Adrenal gland (tissue), 12 donors: ENCODE measurements around the gene ANK2. TPM values are rescaled to one million over a fixed set of nuclear protein-coding genes. Genes with fewer than 3 reads are reported as not detected.

Experiments used
- DNase-seq, 7 donors: peaks; one replicate each; pipeline ENCODE4 v3.0.0-alpha.2; 2019 to 2020
- H3K27ac ChIP-seq, 5 donors: fragments of 200-600 bp; sonication (generic) in 4 of 5; 1 replicate in 3 of 5; 2 replicates in 2 of 5; pipeline versions ENCODE4 v1.5.1 to v1.8.0; 2016 to 2020; ENCODE audit warnings: mild to moderate bottlenecking in 1 of 5
- H3K27me3 ChIP-seq: fragments of 200-600 bp; 2 replicates; pipeline ENCODE4 v1.8.0; 2021
- H3K36me3 ChIP-seq, 2 donors: fragments of 200-600 bp; replicated peaks in 1 of 2; 1 replicate in 1 of 2; 2 replicates in 1 of 2; pipeline versions ENCODE4 v1.5.1 to v1.8.0; 2018 to 2022
- H3K4me1 ChIP-seq, 2 donors: fragments of 200-600 bp; replicated peaks in 1 of 2; 1 replicate in 1 of 2; 2 replicates in 1 of 2; pipeline versions ENCODE4 v1.5.1 to v1.8.0; 2018 to 2021
- H3K4me3 ChIP-seq, 4 donors: fragments of 200-600 bp; sonication (generic) in 3 of 4; one replicate each; pipeline ENCODE4 v1.5.1; 2016 to 2018
- H3K9me3 ChIP-seq, 3 donors: fragments of 200-600 bp; sonication (generic) in 1 of 3; replicated peaks in 1 of 3; 1 replicate in 2 of 3; 2 replicates in 1 of 3; pipeline versions ENCODE4 v1.5.1 to v1.8.0; 2016 to 2021
- CTCF ChIP-seq, 6 experiments: fragments of 450-650 bp in 4 of 6; fragments of 200-600 bp in 2 of 6; sonication (generic) in 1 of 6; IDR thresholded peaks; 1 replicate in 5 of 6; 2 replicates in 1 of 6; pipeline versions ENCODE4 v1.5.1 to v1.8.0; 2016 to 2021; ENCODE audit warnings: antibody characterized with exemption in 6 of 6, mild to moderate bottlenecking in 2 of 6, moderate library complexity in 1 of 6
- POLR2A ChIP-seq, 2 donors: fragments of 450-650 bp; IDR thresholded peaks; one replicate each; pipeline ENCODE4 v1.6.1; 2017; ENCODE audit warnings: antibody characterized with exemption in 2 of 2, mild to moderate bottlenecking in 2 of 2, moderate library complexity in 1 of 2
- WGBS, 4 donors: extraction: QIAGEN DNeasy Blood & Tissue Kit in 2 of 4; methylation state at CpG; one replicate each; pipeline versions ENCODE4 v1.1.5 to v1.1.7; 2013 to 2017; 5-methylcytosine and 5-hydroxymethylcytosine counted together
- intact Hi-C, 2 donors: fragments of 100-400 bp; cut with DNase I; formaldehyde crosslinking; loops; one replicate each; pipeline versions ENCODE4 v1.14.1 to v1.15.0; 2022 to 2023
- polyA plus RNA-seq, 3 donors: library from polyadenylated mRNA; stranded (reverse); fragments of 200-250 nt in 2 of 3; fragments of 350-450 nt in 1 of 3; fragmentation: Illumina TruSeq in 1 of 3; extraction: RNeasy Lipid Tissue Mini Kit (QIAGEN cat#74804) in 1 of 3; gene quantifications; one replicate each; pipeline ENCODE4 v1.2.3, GENCODE V29; 2013 to 2014
- total RNA-seq, 9 donors: library from RNA; depleted of rRNA in 4 of 9; stranded (reverse); fragments of >200 nt in 4 of 9; fragments of 120-200 nt in 1 of 9; fragmentation: NEBNext Ultra II Directional in 1 of 9; extraction: Animal tissue kit (Norgen Biotek cat#: 25700) in 1 of 9; gene quantifications; one replicate each; pipeline versions ENCODE4 v1.1.0 to v1.2.4, GENCODE V29; 2013 to 2023
- donor health status: healthy with polysubstance abuse.
- donor health status: Bipolar disorder and iron deficiency.
- donor health status: DM: yes; HTN: yes; CAD: no.
- donor health status: DM: no; HTN: no; CAD: no.
- donor health status: DM: no; HTN: no; CAD: no.
- donor health status: DM: yes; HTN: yes; CAD: no.

Gene ANK2
- total and polyA plus RNA-seq, 12 donors = 6.5 to 229 (median 56.1) TPM

- intact Hi-C loops = no loop called here
- Histone ChIP-seq H3K4me3 (no peak overlapping the region), H3K36me3 (no peaks in the 10 kb centered on the region), H3K4me1 (peaks cover 0 to 6% of the 10 kb centered on the region in 2 donors), H3K27ac (no peak overlapping the region), H3K27me3 (no peaks in the 10 kb centered on the region), H3K9me3 (no peaks in the 10 kb centered on the region)
- WGBS, 4 donors = 80 to 93% (median 86%) methylated on average over 2 of the region's 2 CpGs
- TF ChIP-seq CTCF (IDR thresholded peaks at IDR 0.05) (no peak), POLR2A (IDR thresholded peaks at IDR 0.05) (no peak)
- DNase-seq = no peak
Observed at GRCh38 chr4:113131621-113132020, 82.2 kb downstream of the ANK2 start.

DNA sequence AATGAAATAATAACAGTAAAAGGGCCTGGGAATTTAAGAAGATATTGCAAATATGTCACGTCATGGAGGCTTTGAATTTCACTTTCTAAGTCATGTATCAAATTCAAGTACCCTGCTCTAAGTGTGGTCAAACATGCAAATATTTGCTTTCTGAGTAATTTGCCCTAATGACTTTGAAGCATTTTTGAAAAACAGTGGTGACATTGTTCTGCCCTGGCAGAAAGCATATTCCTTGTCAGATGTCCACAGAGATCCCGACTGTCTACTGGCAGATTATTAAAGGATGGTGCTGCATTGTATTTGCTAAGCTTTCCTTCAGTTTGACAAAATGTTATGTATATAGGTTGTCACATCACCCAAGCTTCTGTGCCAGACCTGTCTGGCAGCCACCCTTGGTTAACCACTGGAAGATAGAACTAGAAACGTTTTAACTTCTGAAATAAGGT lies 92.5 kb downstream of the ANK2 start:
- TF ChIP-seq CTCF (IDR thresholded peaks at IDR 0.05) (no peak), POLR2A (IDR thresholded peaks at IDR 0.05) (no peak)
- Histone ChIP-seq H3K9me3 (no peaks in the 10 kb centered on the region), H3K4me1 (peaks cover 0 to 15% of the 10 kb centered on the region in 2 donors), H3K36me3 (no peaks in the 10 kb centered on the region), H3K27ac (no peak overlapping the region), H3K27me3 (no peaks in the 10 kb centered on the region), H3K4me3 (no peak overlapping the region)
- no peak for DNase-seq
- WGBS, 4 donors = 22 to 49% (median 43%) methylated on average over 3 of the region's 3 CpGs
- intact Hi-C loops = no loop called here

GRCh38 chr4:113142351-113142750 lies 92.9 kb downstream of the ANK2 start:
- intact Hi-C loops = no loop called here
- H3K27ac ChIP-seq = no peak overlapping the region
- no peak for TF ChIP-seq POLR2A (IDR thresholded peaks at IDR 0.05)
- no peak for TF ChIP-seq CTCF (IDR thresholded peaks at IDR 0.05)
- peaks cover 0 to 18% of the 10 kb centered on the region in 2 donors for H3K4me1 ChIP-seq
- no peak overlapping the region for H3K4me3 ChIP-seq
- no peaks in the 10 kb centered on the region for H3K9me3 ChIP-seq
- H3K36me3 ChIP-seq = no peaks in the 10 kb centered on the region
- 84 to 95% (median 90%) methylated on average over 3 of the region's 3 CpGs for WGBS, 4 donors
- no peak for DNase-seq
- no peaks in the 10 kb centered on the region for H3K27me3 ChIP-seq

DNA sequence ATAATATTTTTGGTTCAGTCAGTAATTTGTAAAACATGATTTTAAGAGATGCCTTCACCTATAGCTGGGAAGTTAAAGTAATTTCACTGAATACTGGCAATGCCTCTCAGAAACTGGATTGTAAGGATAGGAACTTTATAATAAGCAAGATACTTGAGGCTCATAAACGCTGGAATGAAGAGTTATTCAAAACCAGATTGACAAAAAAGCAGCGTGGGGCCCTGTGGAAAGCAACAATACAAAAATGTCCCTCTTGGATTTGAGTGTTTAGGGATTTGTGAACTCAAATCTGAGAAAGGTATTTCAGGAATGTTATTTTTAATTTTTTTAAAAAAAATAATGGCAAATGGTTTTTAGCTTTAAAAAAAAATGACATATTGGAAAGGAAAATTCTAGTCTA lies 94.6 kb downstream of the ANK2 start:
- Histone ChIP-seq H3K4me3 (no peak overlapping the region), H3K36me3 (no peaks in the 10 kb centered on the region), H3K27ac (no peak overlapping the region), H3K27me3 (no peaks in the 10 kb centered on the region), H3K9me3 (no peaks in the 10 kb centered on the region), H3K4me1 (peaks cover 0 to 25% of the 10 kb centered on the region in 2 donors)
- TF ChIP-seq POLR2A (IDR thresholded peaks at IDR 0.05) = no peak
- TF ChIP-seq CTCF (IDR thresholded peaks at IDR 0.05) = no peak
- WGBS, 4 donors = 74 to 85% (median 80%) methylated on average over 2 of the region's 2 CpGs
- intact Hi-C loops = no loop called here
- DNase-seq = no peak
